CD4-positive, alpha-beta T cell (primary cell): Measurements from ENCODE around the gene REV3L. TPM values are rescaled to one million over a fixed set of nuclear protein-coding genes. Genes with fewer than 3 reads are reported as not detected.
"Not testable (repeated sequence)": the region's sequence is repeated elsewhere in the genome, so short reads cannot be mapped to it uniquely, and the experiment has no call there.

Experiments
- ATAC-seq: fragments of 200-7000 bp; cut with Tn5 transposase; one replicate; pipeline ENCODE4 v1.10.0; 2022; ENCODE audit warnings: mild to moderate bottlenecking; ENCODE audit not compliant: poor library complexity
- CTCF ChIA-PET: fragments of 350-600 bp; sonication (Branson Sonifier 250); formaldehyde crosslinking; loops from one replicate; lab custom pipeline; 2021; ENCODE audit warnings: antibody characterized with exemption, inconsistent platforms; lab: Charles Lee
- POLR2A ChIA-PET: fragments of 350-600 bp; sonication (Branson Sonifier 250); formaldehyde crosslinking; loops from one replicate; lab custom pipeline; 2021; ENCODE audit warnings: antibody characterized with exemption, inconsistent platforms; lab: Charles Lee
- DNase-seq, 14 experiments: peaks; one replicate each; pipeline ENCODE4 v3.0.0-alpha.2; 2013 to 2020; ENCODE audit warnings: mixed read lengths in 2 of 14
- H3K27ac ChIP-seq, 2 donors: one replicate each; pipeline versions ENCODE4 v1.5.1 to v1.7.0; 2013; ENCODE audit warnings: low read length in 2 of 2, low read depth in 1 of 2, mild to moderate bottlenecking in 1 of 2
- H3K27me3 ChIP-seq, 2 experiments: 1 replicate in 1 of 2; 2 replicates in 1 of 2; pipeline versions ENCODE4 v1.6.1 to v1.7.0; 2013; ENCODE audit warnings: low read length in 2 of 2, control low read depth in 1 of 2, mild to moderate bottlenecking in 1 of 2, moderate library complexity in 1 of 2; ENCODE audit not compliant: insufficient read depth in 2 of 2, control insufficient read depth in 1 of 2
- H3K36me3 ChIP-seq: one replicate; pipeline ENCODE4 v1.6.1; 2013; ENCODE audit warnings: low read length, control low read depth; ENCODE audit not compliant: insufficient read depth
- H3K4me1 ChIP-seq: one replicate; pipeline ENCODE4 v1.6.1; 2013; ENCODE audit warnings: low read length, control low read depth; ENCODE audit not compliant: insufficient read depth
- H3K4me3 ChIP-seq: one replicate; pipeline ENCODE4 v1.5.1; 2013; ENCODE audit warnings: mild to moderate bottlenecking, low read length, moderate library complexity
- H3K9me3 ChIP-seq, 2 experiments: 1 replicate in 1 of 2; 2 replicates in 1 of 2; pipeline versions ENCODE4 v1.6.1 to v1.7.0; 2013; ENCODE audit warnings: low read length in 2 of 2, mild to moderate bottlenecking in 2 of 2, control low read depth in 1 of 2, moderate library complexity in 1 of 2; ENCODE audit not compliant: control insufficient read depth in 1 of 2, insufficient read depth in 1 of 2
- H3K27ac Mint-ChIP-seq: one replicate; pipeline ENCODE4 v1.8.0; 2020; ENCODE audit warnings: mixed read lengths
- H3K27me3 Mint-ChIP-seq: one replicate; pipeline ENCODE4 v1.8.0; 2021; ENCODE audit warnings: mixed read lengths
- H3K36me3 Mint-ChIP-seq: one replicate; pipeline ENCODE4 v1.8.0; 2021; ENCODE audit warnings: low read depth, mixed read lengths
- H3K4me1 Mint-ChIP-seq: one replicate; pipeline ENCODE4 v1.8.0; 2021; ENCODE audit warnings: low read depth, mixed read lengths
- H3K4me3 Mint-ChIP-seq: one replicate; pipeline ENCODE4 v1.8.0; 2020; ENCODE audit warnings: mild to moderate bottlenecking, mixed read lengths
- H3K9me3 Mint-ChIP-seq: one replicate; pipeline ENCODE4 v1.8.0; 2020; ENCODE audit warnings: mixed read lengths
- intact Hi-C, 2 experiments: fragments of 100-400 bp; cut with DNase I in 1 of 2; cut with micrococcal nuclease in 1 of 2; formaldehyde crosslinking; loops; one replicate each; pipeline versions ENCODE4 v1.15.1 to v1.9.0; 2023 to 2025; cut with DNase I, micrococcal nuclease
- total RNA-seq, 174 experiments: library from RNA in 2 of 174; stranded (reverse) in 2 of 174; gene quantifications; one replicate each; pipeline ENCODE4 v1.2.3 and lab custom pipeline; 2021 to 2026
- TF ChIP-seq, protein P1 (sequence below): fragments of 200-600 bp; IDR thresholded peaks from one replicate; pipeline ENCODE4 v1.8.0; 2022; ENCODE audit warnings: antibody characterized with exemption, mild to moderate bottlenecking

Gene REV3L
- total RNA-seq, 2 experiments from 2014 or later, result 17.0 to 20.6 TPM

DNA sequence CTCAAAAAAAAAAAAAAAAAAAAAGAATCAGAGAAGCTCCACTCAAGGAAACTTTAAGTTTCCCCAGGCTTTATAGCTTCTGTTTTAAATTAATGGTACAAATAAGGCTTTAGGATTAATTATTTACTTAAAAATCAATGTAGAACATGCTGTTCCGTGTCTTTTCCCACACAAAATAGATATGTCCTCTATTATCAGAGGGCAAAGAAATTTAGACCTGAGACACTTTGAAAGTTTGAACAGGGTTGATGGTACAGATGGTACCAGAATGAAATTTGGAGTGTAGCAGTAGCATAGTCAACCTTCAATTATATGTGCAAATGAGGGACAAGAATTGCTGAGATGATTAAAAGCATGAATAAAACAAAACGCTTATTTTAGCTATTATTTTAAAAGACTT lies 32.2 kb upstream of the REV3L start:
- CTCF ChIA-PET, result no interaction called here
- H3K27ac Mint-ChIP-seq, result no peak overlapping the region

DNA sequence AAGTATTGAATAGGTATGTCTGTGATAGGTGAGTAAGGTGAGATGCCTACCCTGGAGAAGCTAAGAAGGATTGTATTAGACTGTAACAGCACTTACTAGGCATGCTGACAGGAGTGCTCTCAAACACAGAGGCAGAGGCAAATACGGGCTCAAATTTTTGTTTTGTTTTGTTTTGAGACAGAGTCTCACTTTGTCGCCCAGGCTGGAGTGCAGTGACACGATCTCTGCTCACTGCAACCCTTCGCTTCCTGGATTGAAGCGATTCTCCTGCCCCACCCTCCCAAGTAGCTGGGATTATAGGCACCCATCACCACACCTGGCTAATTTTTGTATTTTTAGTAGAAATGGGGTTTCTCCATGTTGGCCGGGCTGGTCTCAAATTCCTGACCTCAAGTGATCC lies 31.5 kb upstream of the REV3L start:
- H3K4me3 ChIP-seq, DNase-seq, H3K9me3 Mint-ChIP-seq, H3K27ac ChIP-seq, intact Hi-C loops, H3K27ac Mint-ChIP-seq, H3K9me3 ChIP-seq, H3K4me1 ChIP-seq, H3K27me3 ChIP-seq, H3K27me3 Mint-ChIP-seq, H3K4me3 Mint-ChIP-seq, ATAC-seq, H3K36me3 ChIP-seq, H3K4me1 Mint-ChIP-seq, H3K36me3 Mint-ChIP-seq: not testable (repeated sequence)
- ChIA-PET POLR2A (interaction anchor here (0.6 kb wide), 1 partner anchor 10 kb away, joined by 3 read pairs; no protein-coding TSS in a partner anchor), CTCF (interaction anchor here (0.6 kb wide), 1 partner anchor 649 kb away, joined by 6 read pairs; no protein-coding TSS in a partner anchor)

More for the DNA sequence above, 32.2 kb upstream of the REV3L start:
- H3K27me3 Mint-ChIP-seq, result no peaks in the 10 kb centered on the region
- H3K4me3 Mint-ChIP-seq, result no peak overlapping the region
- H3K4me3 ChIP-seq, result no peak overlapping the region
- ATAC-seq (no peak), DNase-seq (no peak)
- intact Hi-C loops, result no loop called here
- no peaks in the 10 kb centered on the region for H3K9me3 Mint-ChIP-seq
- TF ChIP-seq, protein P1, sequence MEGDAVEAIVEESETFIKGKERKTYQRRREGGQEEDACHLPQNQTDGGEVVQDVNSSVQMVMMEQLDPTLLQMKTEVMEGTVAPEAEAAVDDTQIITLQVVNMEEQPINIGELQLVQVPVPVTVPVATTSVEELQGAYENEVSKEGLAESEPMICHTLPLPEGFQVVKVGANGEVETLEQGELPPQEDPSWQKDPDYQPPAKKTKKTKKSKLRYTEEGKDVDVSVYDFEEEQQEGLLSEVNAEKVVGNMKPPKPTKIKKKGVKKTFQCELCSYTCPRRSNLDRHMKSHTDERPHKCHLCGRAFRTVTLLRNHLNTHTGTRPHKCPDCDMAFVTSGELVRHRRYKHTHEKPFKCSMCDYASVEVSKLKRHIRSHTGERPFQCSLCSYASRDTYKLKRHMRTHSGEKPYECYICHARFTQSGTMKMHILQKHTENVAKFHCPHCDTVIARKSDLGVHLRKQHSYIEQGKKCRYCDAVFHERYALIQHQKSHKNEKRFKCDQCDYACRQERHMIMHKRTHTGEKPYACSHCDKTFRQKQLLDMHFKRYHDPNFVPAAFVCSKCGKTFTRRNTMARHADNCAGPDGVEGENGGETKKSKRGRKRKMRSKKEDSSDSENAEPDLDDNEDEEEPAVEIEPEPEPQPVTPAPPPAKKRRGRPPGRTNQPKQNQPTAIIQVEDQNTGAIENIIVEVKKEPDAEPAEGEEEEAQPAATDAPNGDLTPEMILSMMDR, result no peak
- H3K36me3 ChIP-seq, result no peaks in the 10 kb centered on the region
- no peaks in the 10 kb centered on the region for H3K4me1 ChIP-seq
- no peaks in the 10 kb centered on the region for H3K27me3 ChIP-seq
- no peak overlapping the region for H3K27ac ChIP-seq
- no peaks in the 10 kb centered on the region for H3K4me1 Mint-ChIP-seq
- H3K9me3 ChIP-seq, result no peaks in the 10 kb centered on the region
- POLR2A ChIA-PET, result interaction anchor here (0.6 kb wide), 1 partner anchor 9 kb away, joined by 3 read pairs; no protein-coding TSS in a partner anchor
- no peaks in the 10 kb centered on the region for H3K36me3 Mint-ChIP-seq

DNA sequence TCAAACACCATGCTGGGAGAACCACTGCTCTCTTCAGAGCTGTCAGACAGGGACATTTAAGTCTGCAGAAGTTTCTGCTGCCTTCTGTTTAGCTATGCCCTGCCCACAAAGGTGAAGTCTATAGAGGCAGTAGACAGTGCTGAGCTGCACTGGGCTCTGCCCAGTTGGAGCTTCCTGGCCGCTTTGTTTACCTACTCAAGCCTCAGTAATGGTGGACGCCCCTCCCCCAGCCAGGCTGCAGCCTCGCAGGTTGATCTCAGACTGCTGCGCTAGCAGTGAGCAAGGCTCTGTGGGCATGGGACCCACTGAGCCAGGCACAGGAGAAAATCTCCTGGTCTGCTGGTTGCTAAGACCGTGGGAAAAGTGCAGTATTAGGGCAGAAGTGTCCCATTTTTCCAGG lies 24.2 kb upstream of the REV3L start:
- CTCF ChIA-PET, H3K27ac ChIP-seq, POLR2A ChIA-PET, ATAC-seq, intact Hi-C loops, H3K4me3 Mint-ChIP-seq, H3K27ac Mint-ChIP-seq, H3K4me1 ChIP-seq, H3K9me3 Mint-ChIP-seq, H3K9me3 ChIP-seq, H3K36me3 ChIP-seq, H3K27me3 Mint-ChIP-seq, DNase-seq, H3K27me3 ChIP-seq, H3K4me3 ChIP-seq: not testable (repeated sequence)
- H3K4me1 Mint-ChIP-seq, result peaks cover 13% of the 10 kb centered on the region
- peaks cover 26% of the 10 kb centered on the region for H3K36me3 Mint-ChIP-seq

DNA sequence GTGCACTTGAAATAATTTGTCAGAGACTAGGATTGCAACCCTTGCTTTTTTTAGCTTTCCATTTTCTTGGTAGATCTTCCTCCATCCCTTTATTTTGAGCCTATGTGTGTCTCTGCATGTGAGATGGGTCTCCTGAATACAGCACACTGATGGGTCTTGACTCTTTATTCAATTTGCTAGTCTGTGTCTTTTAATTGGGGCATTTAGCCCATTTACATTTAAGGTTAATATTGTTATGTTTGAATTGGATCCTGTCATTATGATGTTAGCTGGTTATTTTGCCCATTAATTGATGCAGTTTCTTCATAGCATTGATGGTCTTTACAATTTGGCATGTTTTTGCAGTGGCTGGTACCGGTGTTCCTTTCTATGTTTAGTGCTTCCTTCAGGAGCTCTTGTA lies 22.5 kb upstream of the REV3L start:
- DNase-seq, POLR2A ChIA-PET: not testable (repeated sequence)

More for the DNA sequence above, 22.5 kb upstream of the REV3L start:
- H3K4me1 ChIP-seq, H3K27ac Mint-ChIP-seq, CTCF ChIA-PET, H3K27ac ChIP-seq, H3K36me3 ChIP-seq, H3K27me3 Mint-ChIP-seq, H3K9me3 ChIP-seq, H3K4me3 Mint-ChIP-seq, H3K27me3 ChIP-seq, ATAC-seq, H3K4me3 ChIP-seq, H3K9me3 Mint-ChIP-seq, intact Hi-C loops: not testable (repeated sequence)
- Mint-ChIP-seq H3K4me1 (peaks cover 16% of the 10 kb centered on the region), H3K36me3 (peaks cover 32% of the 10 kb centered on the region)
